Activated T-cell treated with anti-CD3 and anti-CD28 coated beads for 48 hours (primary cell): Measurements from ENCODE around the gene PPP1R16B.
"Not testable (repeated sequence)": the region's sequence is repeated elsewhere in the genome, so short reads cannot be mapped to it uniquely, and the experiment has no call there.

Source experiments
- DNase-seq: peaks from one replicate; pipeline ENCODE4 v3.0.0-alpha.2; 2020; ENCODE audit warnings: low read depth

PPP1R16B gene

DNA sequence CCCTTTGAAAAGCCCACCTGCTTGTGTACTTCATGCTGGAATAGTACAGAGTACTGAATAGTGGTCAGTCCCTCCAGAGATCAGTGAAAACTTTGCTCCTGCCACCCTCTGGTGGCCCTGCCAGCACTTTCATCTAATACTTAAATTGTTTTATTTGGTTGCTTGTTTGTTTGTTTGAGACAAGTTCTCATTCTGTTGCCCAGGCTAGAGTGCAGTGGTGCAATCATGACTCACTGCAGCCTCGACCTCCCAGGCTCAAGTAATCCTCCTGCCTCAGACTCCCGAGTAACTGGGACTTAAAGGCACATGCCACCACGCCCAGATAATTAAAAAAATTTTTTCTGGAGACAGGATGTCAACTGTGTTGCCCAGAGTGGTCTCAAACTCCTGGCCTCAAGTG is 129.8 kb downstream of the PPP1R16B start:
- no peak for DNase-seq

DNA sequence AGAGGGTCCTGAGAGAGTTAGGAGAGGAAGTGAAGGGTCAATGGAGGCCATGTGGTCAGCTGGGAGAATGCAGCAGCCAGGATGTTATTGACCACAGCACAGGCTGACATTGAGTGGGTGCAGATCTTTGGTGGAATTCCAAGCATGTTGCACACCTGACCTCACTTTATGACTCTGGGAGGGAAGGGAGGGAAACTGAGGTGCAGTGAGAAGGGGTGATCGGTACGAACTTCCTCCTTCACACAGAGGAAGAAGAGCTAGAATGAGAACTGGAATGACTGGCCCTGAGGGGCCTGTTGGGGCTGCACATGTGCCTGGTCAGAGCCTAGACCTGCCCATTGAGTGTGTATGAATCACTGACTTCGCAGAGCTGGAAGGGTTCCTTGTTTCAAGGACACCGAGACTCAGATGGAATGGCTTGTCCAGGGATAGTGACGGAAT is 130.5 kb downstream of the PPP1R16B start:
- no peak for DNase-seq

DNA sequence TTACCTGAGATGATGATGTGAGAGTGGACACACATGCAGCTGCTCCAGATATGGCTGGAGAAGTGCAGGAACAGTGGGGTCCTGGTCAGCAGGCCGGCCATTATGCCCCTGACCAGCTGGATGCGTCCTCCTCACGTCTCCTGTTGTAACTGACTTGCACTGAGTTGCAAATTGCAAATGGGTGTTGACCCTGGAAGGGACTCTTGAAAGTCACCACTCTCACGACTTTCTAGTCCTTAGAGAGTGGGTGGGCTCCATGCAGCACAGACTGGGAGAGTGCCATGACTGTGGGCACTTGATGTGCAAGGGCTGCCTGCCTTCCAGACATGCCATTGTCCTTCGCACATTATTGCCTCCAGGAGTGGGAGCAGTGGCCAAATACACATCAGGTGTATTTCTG is 131.5 kb downstream of the PPP1R16B start:
- no peak for DNase-seq

DNA sequence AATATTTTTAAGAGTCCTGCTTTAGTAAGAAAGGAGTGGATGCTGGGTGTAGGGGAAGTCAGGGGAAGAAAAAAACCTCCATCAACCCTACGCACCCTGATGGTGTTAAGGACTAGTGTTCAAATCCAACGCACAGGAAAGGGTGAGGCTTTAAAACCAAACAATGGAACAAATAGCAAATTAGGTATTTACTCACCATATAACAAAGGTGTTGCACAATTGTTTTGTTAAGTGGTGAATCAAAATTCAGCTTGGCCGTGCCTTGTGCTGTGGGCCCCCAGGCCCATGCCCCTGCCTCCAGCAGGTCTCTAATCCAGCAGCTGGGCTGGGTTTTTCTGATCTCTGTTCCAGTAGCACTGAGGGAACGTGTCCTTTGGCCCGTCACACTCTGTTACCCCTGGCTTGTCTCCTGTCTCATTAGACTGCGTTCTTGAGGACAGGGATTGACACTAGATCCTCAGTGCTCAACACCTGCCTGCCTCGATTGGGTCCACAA is 132.5 kb downstream of the PPP1R16B start:
- DNase-seq = no peak

GRCh38 chr20:38939686-38940085 is 134.2 kb downstream of the PPP1R16B start:
- no peak for DNase-seq

DNA sequence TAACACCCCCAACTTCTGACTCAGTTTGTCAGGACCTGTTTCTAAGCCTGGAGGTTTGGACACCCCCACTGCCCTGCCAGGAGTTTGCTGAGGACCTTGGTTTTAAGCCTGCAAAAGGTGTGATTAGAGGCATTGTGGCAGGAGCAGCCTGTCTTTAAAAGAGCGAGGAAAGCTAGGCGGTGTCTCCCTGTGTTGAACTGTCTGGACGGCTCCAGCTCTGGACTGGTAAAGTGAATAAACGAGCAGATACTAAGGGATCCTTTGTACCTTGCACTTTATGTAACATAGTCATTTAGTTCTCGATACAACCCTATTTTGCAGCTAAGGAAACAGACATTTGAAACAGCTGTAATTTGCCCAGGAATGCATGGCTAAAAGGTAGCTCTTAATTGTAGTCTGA is 135.1 kb downstream of the PPP1R16B start:
- DNase-seq = no peak

DNA sequence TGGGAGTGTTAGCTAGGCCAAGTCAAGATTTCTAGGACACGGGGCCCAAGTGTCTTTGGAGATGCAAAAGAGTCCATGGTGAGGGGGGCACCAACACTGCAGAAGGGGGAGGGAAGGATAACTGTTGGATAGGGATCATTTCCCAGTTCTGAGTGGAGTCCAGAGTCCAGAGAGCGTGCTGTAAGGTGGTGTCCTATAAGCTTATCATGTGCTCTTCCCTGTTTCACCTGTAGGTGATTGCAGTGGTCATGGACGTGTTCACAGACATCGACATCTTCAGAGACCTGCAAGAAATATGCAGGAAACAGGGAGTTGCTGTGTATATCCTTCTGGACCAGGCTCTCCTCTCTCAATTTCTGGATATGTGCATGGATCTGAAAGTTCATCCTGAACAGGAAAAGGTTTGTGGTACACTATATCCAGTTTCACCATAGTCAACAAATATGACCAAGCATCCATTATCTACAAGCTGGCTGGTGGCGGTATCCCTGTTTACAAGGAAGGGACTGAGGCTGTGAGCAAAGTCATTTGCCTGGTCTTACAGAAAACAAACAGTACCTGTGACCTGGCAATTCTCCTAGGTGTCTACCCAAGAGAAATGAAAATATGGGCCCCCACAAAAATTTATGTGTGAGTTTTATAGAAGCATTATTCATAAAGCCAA is 136.4 kb downstream of the PPP1R16B start:
- no peak for DNase-seq

DNA sequence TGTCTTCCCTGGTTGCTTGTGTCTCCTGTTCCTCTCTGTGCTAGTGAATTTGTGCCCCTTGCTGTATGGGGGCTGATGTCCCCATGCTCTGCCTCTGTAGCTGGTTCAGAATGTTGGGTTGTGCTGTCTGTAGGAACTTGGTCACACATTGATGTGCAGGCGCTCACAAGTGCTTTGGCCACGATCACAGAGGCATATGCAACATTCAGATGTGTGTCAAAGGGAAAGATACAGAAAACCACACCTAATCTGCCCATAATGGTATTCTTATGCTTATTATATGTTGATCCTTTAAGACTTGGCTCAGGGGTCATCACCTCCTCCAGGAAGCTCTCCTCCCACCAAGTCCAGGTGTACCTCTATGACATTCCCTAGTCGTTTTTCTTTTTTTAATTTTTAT is 139.5 kb downstream of the PPP1R16B start:
- DNase-seq = no peak

DNA sequence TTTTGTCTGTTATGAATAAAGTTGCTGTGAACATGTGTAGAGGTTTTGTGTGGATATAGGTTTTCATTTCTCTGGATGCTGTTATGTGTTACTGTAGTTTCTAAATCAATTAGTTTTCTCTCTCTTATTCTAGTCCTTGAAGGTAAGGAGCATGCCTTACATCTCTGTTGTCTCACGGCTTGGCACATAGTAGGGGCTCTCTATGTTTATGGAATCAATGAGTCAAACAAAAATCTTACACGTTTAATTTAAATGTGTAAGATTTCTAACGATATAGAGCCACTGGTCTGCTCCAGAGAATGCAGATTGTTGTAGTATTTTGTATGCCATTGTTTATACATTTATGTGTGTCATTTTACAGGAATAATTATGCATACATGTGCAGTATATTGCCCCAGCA is 141.3 kb downstream of the PPP1R16B start:
- DNase-seq = no peak

DNA sequence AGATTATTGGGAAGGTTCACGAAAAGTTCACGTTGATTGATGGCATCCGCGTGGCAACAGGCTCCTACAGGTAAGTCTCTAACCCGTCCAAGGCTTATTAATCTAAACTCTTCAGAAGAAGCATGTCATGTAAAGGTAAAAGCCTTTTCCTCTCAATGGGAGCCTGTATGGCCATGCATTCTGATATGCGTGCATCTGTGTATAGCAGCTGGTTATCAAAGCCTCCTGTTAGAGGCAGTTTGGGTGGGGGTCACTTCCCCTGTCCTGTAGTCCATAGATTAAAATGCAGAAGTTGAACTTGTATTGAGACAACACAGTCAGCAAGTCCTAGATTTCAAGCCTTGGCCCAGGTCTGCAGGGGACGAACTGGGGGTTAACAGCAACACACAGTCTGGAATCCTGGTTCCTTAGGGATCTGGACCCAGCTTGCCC is 142.4 kb downstream of the PPP1R16B start:
- DNase-seq = no peak

GRCh38 chr20:38950254-38950653 is 144.8 kb downstream of the PPP1R16B start:
- no peak for DNase-seq

DNA sequence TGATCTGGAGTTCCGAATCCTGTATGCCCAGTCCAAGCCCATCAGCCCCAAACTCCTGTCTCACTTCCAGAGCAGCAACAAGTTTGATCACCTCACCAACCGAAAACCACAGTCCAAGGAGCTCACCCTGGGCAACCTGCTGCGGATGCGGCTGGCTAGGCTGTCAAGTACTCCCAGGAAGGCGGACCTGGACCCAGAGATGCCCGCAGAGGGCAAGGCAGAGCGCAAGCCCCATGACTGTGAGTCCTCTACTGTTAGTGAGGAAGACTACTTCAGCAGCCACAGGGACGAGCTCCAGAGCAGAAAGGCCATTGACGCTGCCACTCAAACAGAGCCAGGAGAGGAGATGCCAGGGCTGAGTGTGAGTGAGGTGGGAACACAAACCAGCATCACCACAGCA is 146.1 kb downstream of the PPP1R16B start:
- DNase-seq = no peak

- DNase-seq = no peak
Measured at GRCh38 chr20:38952153-38952552, 146.7 kb downstream of the PPP1R16B start.

DNA sequence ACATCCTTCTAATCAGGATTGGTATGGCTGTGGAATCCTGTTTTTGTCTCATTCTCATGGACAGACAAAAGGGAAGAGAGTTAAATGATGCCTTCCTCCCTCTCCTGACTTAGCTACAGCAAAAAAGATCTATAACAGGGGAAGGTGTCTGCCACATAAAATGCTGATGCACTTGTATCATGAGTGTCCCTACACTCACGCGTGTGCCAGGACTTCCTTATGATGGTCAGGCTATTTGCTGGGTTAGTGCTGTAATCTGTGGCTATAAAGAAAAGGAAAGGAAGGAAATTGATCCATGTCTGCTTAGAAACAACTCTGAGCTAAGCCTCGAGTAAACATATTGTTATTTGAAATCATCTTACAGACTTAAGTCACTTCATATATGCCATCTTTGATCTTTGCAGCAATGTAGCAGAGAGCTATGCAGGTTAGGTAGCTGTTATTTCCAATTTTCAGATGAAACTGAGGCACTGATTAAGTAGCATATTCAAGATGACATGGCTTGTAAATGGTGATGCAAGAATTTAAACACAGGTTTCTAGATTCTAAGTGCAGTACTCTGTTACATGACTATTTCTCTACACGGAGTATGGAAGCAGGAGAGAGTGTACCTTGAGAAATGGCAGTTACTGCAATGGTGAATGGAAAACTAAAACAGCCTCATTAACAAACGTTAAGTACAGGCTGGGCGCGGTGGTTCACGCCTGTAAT is 148.3 kb downstream of the PPP1R16B start:
- no peak for DNase-seq

DNA sequence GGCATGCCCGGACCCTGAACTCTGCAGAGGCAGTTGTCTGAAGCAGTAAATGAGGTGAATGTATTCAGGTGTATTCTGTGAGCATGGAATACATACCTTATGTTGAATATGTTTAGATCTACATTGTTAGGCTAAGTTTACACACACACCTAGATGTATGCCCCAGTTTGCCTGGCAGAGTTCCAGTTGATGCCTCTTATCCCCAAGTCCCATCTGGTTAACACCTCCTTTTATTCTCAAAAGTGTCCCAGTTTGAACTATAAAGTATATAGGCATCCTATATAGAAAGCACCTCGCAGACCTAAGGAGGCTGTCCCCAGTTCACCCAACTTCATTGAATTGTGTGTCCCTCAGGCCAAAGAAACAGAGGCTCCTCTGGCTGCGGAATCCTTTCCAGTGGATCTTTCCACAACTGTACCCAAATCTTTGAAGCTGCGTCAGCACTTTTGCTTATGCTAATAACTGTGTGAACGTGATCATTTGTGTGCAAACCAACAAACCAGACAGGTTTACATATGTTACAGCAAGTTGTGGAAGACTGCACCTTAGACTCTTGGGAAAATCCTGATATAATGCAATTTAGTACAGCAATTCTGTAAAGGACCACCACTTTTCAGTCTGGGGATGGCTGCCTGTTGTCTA is 151.9 kb downstream of the PPP1R16B start:
- no peak for DNase-seq

GRCh38 chr20:38957915-38958485 is 152.5 kb downstream of the PPP1R16B start:
- DNase-seq = no peak

DNA sequence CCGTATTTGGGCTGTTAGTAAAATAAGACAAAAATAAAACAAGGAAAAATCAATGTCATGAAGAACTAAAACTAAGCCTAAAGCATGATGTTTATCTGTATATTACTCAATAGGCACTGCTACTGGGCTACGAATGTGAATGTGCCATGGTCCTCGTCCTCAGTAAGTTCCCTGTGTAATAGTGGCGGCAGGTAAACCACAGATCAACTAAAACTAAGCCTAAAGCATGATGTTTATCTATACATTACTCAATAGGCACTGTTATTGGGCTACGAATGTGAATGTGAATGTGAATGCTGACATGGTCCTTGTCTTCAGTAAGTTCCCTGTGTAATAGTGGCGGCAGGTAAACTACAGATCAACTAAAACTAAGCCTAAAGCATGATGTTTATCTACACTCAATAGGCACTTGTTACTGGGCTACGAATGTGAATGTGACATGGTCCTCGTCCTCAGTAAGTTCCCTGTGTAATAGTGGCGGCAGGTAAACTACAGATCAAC is 154.7 kb downstream of the PPP1R16B start:
- not testable (repeated sequence) for DNase-seq

DNA sequence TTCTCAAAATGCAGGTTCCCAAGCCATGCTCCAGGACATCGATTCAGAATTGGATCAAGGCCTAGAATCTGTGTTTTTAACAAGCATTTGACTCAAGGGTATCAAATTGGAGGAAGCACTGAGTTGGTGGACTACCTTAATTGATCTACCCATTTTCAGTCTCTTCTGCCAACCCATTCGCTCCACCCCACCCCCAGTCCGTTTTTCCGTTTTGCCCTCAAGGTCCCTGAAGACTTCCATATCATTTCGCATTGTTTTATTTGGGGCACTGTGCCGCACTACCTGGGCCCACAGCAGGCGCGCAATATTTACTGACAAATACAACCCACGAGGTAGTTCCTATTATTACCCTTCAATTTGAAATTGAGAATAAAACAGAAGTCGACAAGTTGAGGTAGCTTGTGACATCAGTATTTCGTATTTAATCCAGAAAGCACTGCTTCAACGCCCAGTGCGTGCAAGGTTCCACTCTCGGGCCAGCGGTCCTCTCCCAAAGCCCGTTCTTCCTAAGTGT is 156.1 kb downstream of the PPP1R16B start:
- DNase-seq = peak; percentile 27

- DNase-seq = peak; percentile 98
Measured at GRCh38 chr20:38962044-38962927, 156.8 kb downstream of the PPP1R16B start, which contains the start of gene DHX35. Gene DHX35, plus strand, starts transcription at chr20:38962344. Its CDS starts 24 bp downstream, at chr20:38962368.

DNA sequence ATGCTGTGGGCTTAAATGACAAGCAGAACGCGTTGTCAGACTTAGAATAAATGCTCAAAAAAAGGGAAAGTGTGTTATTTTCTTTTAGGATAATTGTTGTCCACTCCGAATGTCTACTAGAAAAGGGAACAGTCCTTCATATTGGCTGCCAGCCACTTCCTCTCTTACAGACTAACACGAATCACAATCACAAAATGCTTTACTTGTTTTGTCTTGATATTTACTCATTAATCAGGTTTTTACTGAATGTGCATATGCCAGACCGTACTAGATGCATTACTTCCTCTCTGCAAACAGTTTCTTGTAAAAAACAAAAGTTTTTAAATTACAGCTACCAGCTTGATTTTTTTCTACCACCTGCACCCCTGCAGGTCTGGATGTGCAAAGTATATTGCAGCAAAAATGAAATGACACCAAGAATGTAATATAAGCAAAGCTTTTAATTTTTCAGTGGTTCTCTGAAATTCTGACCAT is 157.5 kb downstream of the PPP1R16B start:
- no peak for DNase-seq

- DNase-seq = no peak
Measured at GRCh38 chr20:38963745-38964144, 158.2 kb downstream of the PPP1R16B start.
